K562 treated with DMSO at 1 percent for 48 hours (cell line): Measurements from ENCODE around the gene LILRB4. TPM values are rescaled to one million over a fixed set of nuclear protein-coding genes. Genes with fewer than 3 reads are reported as not detected.

ENCODE experiments used
- total RNA-seq: library from RNA; unstranded; fragments of 300-600 nt; gene quantifications from 2 replicates; pipeline ENCODE4 v1.2.3, GENCODE V29; 2022; ENCODE audit warnings: low replicate concordance; ENCODE audit errors: extremely low read depth

LILRB4 gene
- not detected in 2 replicates for total RNA-seq

DNA sequence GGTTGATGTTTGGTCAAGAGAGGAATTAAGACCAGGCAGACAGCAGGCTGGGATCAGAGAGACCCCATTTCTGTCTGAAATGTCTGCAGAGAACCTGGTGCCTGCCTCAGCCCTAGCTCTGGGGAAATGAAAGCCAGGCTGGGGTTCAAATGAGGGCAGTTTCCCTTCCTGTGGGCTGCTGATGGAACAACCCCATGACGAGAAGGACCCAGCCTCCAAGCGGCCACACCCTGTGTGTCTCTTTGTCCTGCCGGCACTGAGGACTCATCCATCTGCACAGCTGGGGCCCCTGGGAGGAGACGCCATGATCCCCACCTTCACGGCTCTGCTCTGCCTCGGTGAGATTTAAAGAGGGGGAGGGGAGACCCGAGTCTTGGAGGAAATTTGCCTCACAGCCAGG lies at the start of gene LILRB4:
Gene LILRB4, plus strand, starts transcription at position 256 of the 400 bp plus-strand sequence. Its CDS starts 49 bp downstream, at position 305.

GRCh38 chr19:54630262-54630661 lies 32.5 kb upstream of the LILRB4 start, which contains the start of gene LILRB1:
LILRB1 (plus strand) TSS chr19:54630484; CDS start chr19:54631074, 590 bp downstream.

Other genes starting within 250 kb of the LILRB4 start
- not detected in 2 replicates for gene TTYH1, start 247.5 kb upstream of the LILRB4 start, total RNA-seq
- gene LENG8, start 213.8 kb upstream of the LILRB4 start, total RNA-seq, result not detected in 2 replicates
- not detected in 2 replicates for gene LENG9, start 199.2 kb upstream of the LILRB4 start, total RNA-seq
- gene CDC42EP5, start 189.7 kb upstream of the LILRB4 start, total RNA-seq, result not detected in 2 replicates
- not detected in 2 replicates for gene LAIR2, start 160.2 kb upstream of the LILRB4 start, total RNA-seq
- not detected in 2 replicates for gene LILRA2, start 89.2 kb upstream of the LILRB4 start, total RNA-seq
- not detected in 2 replicates for gene LILRA1, start 69.4 kb upstream of the LILRB4 start, total RNA-seq
- not detected in 2 replicates for gene LILRB1, start 32.5 kb upstream of the LILRB4 start, total RNA-seq
- gene KIR3DL3, start 61.5 kb downstream of the LILRB4 start, total RNA-seq, result not detected in 2 replicates
- not detected in 2 replicates for gene KIR2DL3, start 75.5 kb downstream of the LILRB4 start, total RNA-seq
- gene KIR2DL1, start 106.8 kb downstream of the LILRB4 start, total RNA-seq, result not detected in 2 replicates
- gene KIR2DL4, start 140.6 kb downstream of the LILRB4 start, total RNA-seq, result not detected in 2 replicates
- not detected in 2 replicates for gene KIR3DL1, start 153.5 kb downstream of the LILRB4 start, total RNA-seq
- not detected in 2 replicates for gene KIR2DS4, start 169.7 kb downstream of the LILRB4 start, total RNA-seq
- not detected in 2 replicates for gene KIR3DL2, start 187.5 kb downstream of the LILRB4 start, total RNA-seq
- not detected in 2 replicates for gene FCAR, start 211.2 kb downstream of the LILRB4 start, total RNA-seq
- gene NCR1, start 243.2 kb downstream of the LILRB4 start, total RNA-seq, result not detected in 2 replicates